ENCODE measurements around the gene NFKBIB.
A peak's percentile ranks its signal among the peaks of the same experiment; 100 is the strongest.
"Not testable (repeated sequence)": the region's sequence is repeated elsewhere in the genome, so short reads cannot be mapped to it uniquely, and the experiment has no call there.

NFKBIB gene

DNA sequence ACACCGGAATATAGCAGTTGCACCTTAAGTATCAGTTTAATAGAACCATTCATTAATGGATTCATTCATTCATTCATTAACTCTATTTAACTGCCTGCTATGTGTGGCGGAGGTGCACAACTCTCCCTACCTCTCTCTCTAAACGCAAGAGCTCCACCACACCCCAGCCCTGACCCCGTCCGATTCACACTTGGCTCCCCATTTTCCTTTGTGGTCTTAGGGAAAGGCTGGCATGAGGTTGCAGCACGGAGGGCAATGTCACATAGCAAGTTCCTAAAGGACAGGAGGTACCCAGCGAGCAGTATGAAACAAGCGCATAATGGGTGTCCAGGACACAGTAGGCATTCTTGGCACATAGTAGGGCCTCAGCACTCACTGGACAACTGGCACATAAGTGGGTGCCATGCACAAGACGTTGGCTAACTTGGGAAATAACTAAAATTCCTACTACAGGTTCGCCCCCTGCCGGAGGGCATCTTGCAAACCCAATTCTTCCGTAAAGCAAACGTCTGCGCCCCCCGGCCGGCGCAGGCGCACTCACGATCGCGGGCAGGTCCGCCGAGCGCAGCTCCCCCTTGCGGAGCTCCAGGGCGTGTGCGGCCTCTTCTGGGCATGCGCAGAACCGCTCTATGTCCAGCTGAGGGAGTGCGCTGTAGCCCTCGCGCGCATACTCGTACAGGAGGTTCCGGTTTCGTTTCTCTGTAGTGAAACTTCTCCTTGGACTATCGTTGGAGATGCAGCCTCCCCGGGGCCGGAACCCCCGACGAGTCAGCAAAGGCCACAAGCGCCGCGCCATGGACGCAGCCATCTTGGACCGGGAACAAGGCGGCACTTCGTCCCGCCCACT, 30.4 kb downstream of the NFKBIB start, which contains the start of gene SARS2:
SARS2 (minus strand) TSS at position 835 of the 847 bp plus-strand sequence; CDS start at position 808, 27 bp downstream.
- peak; percentile 95 for DNase-seq

DNA sequence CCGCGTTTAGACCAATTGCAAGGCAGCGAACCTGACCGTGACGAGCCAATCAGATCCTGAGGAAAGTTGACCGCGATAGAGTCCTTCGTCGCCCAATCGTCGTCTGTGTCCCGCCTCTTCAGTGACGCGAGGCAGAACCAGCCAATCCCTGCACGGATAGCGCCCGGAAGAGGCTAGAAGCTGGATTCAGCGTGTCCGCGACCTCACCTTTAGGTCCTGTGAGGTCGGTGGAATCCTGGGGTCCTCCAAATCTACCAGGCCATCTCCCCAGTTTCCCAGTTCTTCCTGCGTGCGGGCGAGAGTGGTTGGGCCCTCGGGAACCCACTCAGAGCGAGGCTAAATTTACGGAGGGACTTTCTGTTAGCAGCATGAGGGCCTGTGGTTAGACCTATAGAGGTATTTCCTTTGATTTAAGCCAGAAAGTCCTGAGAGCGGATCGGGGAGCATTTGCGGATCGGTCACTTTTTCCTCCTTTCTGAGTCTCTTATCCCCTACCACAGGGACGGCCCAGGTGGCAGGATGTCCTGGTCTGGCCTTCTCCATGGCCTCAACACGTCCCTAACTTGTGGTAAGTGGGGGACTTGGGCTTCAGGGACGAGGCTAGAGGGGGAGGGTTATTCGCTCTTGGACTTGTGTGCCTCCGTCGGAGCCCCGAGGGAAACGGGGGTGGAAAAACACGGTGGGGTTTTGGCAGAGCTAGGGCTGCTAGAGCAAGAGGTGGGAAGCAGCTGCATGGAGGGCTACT, 31.2 kb downstream of the NFKBIB start, which contains the start of gene MRPS12:
MRPS12 (plus strand) TSS at position 169 of the 745 bp plus-strand sequence; CDS start at position 520, 351 bp downstream.
- DNase-seq = peak; percentile 98

DNA sequence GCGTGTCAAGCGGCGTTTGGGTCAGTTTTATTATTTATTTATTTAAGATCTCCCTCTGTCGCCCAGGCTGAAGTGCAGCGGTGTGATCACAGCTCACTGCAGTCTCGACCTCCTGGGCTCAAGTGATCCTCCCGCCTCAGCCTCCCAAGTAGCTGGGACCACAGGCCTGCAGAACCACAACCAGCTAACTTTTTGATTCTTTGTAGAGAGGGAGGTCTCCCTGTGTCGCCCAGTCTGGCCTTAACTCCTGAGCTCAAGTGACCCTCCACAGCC, 31.7 kb downstream of the NFKBIB start:
- DNase-seq = no peak

DNA sequence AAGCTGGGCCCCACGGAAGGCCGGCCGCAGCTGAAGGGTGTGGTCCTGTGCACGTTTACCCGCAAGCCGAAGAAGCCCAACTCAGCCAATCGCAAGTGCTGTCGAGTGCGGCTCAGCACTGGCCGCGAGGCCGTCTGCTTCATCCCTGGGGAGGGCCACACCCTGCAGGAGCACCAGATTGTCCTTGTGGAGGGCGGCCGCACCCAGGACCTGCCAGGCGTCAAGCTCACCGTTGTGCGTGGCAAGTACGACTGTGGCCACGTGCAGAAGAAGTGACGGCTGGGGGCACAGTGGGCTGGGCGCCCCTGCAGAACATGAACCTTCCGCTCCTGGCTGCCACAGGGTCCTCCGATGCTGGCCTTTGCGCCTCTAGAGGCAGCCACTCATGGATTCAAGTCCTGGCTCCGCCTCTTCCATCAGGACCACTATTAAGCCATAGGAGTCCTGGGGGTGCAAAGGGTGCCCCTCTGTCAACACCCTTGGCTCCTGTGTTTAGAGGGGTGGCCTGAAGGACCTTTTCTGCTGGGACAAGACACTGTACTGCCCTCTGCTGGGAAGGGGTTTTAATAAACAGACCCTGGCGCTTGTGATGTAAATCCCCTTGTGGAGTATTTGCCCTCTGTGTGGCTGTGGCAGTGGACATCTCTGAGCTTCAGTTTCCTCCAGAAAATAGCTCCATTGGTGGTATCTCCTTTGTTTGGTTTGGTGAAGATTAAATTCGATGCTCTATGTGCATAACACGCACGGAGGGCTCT, 32.8 kb downstream of the NFKBIB start:
- DNase-seq = peak; percentile 39

DNA sequence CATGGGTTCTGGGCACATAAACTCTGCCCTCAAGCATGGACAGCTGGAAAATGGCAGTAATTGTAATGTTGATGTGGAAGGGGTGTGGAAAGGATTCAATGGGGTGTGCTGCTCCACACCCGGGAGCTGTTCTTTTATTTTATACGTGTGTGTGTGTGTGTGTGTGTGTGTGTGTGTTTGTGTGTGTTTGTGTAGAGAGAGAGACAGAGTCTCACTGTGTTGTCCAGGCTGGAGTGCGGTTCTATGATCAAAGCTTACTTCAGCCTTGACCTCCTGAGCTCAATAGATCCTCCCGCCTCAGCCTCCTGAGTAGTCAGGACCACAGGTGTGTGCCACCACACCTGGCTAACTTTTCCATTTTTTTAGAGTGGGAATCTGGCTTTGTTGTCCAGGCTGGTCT, 33.8 kb downstream of the NFKBIB start:
- DNase-seq = no peak

DNA sequence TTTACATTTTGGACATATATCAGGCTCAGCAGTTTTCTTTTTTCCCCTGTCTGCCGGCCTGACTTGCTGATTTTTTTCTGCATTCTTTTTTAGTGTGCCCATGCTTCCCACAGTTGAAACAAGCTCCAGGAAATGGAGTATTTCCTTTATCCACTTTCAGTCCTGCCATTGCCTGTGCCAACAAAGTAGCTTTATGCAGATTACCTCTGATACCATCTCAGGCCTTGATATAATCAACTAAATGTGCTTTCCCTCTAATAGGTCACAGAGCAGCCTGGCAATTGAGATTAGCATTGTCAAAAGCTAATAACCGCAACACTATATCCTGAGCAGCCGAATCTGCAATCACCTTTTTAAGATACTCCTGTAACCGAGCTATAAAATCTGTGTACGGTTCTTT, 40.2 kb downstream of the NFKBIB start:
- no peak for DNase-seq

DNA sequence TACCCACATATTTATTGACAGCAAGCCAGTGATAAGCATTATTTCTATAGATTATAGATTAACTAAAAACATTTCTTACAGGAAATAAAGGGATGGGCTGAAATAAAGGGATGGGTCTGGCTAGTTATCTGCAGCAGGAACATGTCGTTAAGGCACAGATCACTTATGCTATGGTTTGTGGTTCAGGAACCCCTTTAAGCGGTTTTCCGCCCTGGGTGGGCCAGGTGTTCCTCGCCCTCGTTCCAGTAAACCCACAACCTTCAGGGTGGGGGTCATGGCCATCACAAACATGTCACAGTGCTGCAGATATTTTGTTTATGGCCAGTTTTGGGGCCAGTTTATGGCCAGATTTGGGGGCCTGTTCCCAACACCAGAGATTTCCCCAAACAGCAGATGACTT, 41.7 kb downstream of the NFKBIB start:
- DNase-seq = not testable (repeated sequence)

DNA sequence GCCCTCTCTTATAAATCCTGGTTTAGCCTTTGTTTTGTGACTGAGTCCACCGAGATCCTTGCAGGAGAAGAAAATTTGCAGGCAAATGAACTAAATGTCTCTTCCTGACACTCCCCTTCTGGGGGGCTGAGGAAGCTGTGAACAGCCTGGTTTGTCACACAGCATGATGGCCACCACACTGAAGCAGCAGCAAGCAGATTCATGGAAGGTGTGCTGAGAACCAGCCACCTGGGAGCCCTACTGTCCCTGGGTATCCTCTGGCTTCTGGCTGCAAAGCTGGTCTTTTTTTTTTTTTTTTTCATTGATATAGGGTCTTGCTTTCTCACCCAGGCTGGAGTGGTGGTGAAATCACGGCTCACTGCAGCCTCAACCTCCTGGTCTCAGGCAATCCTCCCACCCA, 42.2 kb downstream of the NFKBIB start:
- no peak for DNase-seq

DNA sequence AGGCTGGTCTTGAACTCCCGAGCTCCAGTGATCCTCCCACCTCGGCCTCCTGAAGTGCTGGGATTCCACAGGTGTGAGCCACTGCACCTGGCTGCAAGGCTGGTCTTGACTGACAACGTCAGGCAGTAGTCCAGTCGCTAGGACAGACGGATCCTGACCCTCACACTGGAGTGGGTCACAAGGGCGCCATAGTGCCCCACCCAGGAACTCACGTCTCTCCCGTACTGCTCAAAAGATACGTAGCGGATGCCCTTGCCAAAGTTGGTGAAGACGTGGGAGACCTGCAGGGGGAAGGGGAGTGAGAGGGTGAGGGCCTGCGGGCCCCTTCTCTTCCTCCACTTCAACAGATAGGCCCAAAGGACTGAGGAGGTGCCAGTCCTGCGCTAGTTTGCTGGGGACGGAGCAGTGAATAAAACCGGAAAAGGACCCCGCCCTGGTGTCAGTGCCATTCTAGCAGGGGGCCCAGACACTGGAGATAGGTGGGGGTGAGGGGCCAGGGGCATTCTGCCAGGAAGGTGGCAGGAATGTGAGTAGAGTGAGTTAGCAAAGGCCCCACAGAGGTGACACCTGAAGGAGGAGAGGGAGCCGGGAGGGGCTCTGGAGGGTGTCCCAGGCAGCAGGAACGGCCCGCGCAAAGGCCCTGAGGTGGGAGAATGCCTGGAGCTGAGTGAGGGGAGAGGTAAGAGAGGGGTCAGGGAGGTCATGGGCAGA, 42.9 kb downstream of the NFKBIB start:
- DNase-seq = no peak

DNA sequence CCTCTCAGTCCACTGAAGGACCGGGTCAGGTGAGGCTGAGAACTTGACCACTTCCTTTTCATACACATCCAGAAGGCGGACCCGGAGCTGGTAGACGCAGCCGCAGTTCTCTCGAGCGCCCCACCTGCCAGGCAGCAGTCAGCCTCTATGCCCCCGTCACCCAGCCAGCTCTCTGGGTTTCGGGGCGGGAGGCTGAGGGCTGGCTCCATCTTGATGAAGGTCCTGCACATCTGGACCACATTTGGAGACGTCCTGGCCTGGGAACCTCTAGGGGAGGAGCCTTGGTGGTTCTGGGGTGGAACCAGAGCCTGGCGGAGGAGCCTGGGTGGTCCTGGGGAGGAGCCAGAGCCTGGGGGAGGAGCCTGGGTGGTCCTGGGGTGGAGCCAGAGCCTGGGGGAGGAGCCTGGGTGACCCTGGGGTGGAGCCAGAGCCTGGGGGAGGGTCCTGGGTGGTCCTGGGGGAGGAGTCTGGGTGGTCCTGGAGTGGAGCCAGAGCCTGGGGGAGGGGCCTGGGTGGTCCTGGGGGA, 45.3 kb downstream of the NFKBIB start:
- DNase-seq = no peak

DNA sequence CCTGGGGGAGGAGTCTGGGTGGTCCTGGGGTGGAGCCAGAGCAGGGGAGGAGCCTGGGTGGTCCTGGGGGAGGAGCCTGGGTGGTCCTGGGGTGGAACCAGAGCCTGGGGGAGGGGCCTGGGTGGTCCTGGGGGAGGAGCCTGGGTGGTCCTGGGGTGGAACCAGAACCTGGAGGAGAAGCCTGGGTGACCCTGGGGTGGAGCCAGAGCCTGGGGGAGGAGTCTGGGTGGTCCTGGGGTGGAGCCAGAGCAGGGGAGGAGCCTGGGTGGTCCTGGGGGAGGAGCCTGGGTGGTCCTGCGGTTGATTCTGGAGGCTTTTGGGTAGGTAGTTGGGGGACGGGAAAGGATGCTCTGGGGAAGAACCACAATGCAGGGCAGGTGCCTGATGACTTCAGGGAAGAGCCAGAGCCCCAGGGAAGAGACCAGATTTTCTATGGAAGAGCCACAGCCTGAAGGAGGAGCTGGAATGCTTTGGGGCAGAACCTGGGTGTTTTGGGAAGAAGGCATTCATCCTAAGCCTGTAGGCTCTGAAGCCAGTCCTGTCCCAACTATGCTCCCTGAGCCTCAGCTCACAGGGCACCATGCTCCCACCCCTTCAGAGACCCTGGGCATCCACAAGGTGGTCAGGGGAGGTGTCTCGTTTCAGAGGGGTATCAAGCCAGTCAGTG, 45.9 kb downstream of the NFKBIB start:
- no peak for DNase-seq

DNA sequence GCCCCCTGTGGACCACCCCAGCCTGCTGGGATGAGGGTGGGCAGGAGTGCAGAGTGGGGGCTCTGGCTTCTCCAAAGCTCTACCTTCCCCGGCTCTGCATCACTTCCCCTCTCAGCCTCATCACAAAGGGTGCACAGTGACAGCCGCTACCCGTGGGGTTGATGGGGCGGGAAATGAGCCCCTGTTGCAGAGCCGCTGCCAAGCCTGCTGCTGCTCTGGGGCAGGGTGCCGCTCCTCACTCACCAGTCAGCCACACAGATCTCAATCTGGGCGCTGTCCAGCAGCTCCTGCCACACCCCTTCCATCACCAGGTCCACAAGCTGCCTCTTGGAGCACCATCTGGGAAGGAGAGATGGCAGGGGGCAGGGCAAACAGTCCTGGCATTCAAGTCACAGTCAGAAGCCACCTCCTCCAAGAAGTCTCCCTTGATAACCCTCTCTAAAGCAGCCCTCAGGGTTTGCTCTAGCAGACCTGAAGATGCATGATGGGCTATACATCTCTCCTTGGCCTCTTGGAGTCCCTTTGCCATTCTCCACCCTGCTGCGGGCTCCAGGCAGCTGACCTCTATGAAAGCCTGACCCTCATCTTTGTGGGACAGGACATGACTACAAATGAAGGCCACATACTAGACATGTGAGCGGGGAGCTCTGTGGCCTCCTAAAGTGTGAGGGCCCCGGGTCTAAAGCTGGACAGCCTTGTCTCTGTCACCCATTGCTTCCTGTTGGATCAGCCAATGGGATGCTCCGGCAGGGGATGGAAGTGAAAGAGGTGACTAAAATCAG, 46.7 kb downstream of the NFKBIB start:
- no peak for DNase-seq

DNA sequence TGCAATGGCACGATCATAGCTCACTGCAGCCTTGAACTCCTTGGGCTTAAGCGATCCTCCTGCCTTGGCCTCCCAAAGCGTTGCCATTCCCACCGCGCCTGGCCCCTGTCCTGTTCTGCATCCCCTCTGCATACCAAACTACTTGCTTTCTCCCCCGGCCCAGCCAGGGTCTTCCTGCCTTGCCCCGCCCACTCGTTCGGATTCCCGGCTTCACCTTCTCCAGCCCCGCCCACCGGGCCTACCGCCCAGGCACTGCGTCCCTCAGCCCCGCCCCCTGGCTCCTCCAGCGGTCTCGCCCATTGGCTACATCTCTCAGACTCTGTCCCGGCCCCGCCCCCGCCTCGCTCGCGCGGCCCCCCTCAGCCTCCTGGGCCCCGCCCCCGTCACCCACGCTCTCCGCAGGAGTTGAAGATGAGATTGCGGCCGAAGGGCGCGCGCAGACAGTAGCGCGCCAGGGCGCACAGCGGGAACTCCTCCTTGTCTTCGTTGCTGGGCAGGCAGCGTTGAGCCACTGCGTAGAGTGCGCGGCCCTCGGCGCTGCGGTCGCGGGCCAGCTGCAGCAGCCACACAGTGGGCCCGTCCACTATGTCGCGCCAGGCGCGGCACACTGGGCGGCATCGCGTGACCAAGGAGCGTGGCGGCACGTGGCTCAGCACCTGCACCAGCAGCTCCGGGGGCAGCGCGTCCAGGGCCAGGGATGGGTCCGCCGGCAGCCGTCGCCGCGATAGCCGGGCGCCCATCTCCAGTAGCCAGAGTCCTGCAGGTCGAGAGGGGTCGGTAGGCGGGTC, 50.0 kb downstream of the NFKBIB start:
- peak; percentile 89 for DNase-seq

DNA sequence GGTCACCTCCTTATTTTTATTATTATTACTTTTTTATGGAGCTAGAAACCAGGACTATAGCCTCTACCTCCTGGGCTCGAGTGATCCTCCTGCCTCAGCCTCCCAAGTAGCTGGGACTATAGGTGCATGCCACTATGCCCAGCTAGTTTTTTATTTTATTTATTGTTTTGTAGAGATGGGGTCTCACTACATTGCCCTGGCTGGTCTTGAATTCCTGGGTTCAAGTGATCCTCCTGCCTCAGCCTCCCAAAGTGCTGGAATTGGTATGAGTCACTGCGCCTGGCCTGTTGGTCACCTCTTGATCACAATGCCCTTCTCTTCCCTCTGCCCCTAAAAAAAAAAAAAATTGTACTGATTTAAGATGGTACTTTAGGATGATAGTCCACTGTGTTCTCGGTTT, 51.4 kb downstream of the NFKBIB start:
- no peak for DNase-seq

DNA sequence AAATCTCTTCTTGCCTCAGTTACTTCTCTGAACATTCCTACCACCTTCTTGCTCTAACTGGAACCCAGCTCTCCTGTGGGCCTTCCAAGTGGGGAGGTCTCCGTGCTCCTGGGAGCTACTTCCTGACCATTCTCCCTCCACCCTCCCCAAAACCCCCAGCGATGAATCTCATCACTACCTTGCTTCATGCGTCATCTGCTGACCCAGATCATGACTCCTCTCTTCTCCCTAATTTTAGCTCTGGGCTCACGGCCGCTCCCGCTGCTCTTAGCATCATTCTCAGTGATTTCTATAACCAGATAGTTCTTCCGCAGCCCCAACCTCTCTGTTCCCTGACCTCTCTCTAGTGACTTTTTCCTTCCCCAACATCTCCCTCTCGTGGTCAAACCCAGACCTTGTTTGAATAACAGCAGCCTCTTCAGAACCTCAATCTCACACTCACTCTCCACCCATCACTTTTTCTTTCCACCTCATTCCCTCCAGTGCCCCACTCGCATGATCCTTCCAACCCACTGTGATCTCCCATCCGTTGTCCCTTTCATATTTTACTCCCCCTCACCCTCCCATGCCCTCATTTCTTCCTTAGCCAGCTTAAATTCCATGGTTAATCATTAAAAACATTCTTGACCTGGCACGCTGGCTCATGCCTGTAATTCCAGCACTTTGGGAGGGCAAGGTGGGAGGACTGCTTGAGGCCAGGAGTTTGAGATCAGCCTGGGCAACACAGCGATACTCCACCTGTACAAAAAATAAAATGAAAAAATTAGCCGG, 52.8 kb downstream of the NFKBIB start:
- DNase-seq = peak; percentile 21

DNA sequence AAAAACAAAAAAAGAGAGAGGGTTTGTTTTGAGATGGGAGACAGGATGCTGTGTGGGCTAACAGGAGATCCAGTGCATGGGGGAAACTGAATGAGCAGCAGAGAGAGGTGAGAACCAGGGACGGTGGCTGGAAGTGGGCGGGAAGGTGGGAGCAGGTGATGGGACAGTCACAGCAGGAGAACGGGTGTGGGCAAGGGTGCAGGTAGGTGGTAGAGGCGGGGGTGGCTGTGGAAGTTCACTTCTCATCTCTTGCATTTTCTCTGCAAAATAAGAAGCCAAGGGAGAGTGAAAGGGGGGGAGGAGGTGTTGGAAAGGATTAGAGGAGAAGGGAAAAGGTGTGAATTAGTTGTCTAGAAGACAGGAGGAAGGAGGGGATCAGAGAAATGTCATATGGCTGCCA, 53.9 kb downstream of the NFKBIB start:
- DNase-seq = no peak

DNA sequence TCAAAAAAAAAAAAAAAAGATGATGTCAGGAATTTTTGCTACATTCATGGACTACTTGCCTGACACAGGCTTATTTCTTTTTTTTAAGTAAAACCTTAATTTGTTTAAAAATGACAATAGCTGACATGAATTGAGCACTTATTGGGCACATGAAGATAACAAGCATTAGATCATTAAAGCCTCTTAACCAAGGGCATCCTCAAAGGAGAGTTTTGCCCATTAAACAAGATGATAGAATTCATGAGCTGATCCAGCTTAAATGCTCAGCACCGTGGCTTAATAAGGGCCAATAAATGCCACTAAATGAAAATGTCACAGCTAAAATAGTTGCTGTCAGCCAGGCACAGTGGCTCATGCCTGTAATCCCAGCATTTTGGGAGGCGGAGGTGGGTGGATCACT, 56.5 kb downstream of the NFKBIB start:
- no peak for DNase-seq

DNA sequence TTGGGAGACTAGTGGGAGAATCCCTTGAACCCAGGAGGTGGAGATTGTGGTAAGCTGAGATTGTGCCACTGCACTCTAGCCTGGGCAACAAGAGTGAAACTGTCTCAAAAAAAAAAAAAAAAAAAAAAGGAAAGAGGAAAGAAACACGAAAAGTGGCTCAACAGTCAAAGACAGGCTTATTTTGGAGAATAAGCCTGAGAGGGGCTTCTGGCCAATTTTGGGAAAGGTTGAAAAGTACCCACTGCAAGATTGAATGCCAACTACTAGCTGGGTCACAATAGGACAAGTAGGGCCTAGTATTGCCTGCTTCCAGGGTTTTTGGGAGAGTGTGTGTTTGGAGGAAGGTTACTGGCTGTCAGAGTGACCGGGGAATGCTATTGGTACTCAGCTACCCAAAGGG, 58.5 kb downstream of the NFKBIB start:
- DNase-seq = no peak

Data from CD4-positive, alpha-beta T cell treated with Interleukin-17A for 4 hours (primary cell).